HG03103 (cell line): ENCODE data around the gene SYT7.

Source experiments
- ATAC-seq: cut with Tn5 transposase; IDR thresholded peaks from one replicate; pipeline ENCODE4 v1.9.1; 2021; ENCODE audit warnings: low read depth; ENCODE audit not compliant: unreplicated experiment

SYT7 gene

GRCh38 chr11:61586792-61587430 is 6.0 kb upstream of the SYT7 start:
- ATAC-seq, result no peak

GRCh38 chr11:61585115-61585514 is 4.2 kb upstream of the SYT7 start:
- ATAC-seq, result no peak

- ATAC-seq, result no peak
Observed at GRCh38 chr11:61581931-61582330, 1.1 kb upstream of the SYT7 start.

GRCh38 chr11:61580271-61580888 is 496 bp downstream of the SYT7 start:
- no peak for ATAC-seq

- no peak for ATAC-seq
Observed at GRCh38 chr11:61579676-61580270, 1.1 kb downstream of the SYT7 start.

GRCh38 chr11:61578819-61579675 is 1.8 kb downstream of the SYT7 start:
- ATAC-seq, result no peak

GRCh38 chr11:61577383-61578118 is 3.3 kb downstream of the SYT7 start:
- ATAC-seq, result no peak

GRCh38 chr11:61575886-61576861 is 4.7 kb downstream of the SYT7 start:
- ATAC-seq, result no peak

- no peak for ATAC-seq
Observed at GRCh38 chr11:61574611-61575010, 6.3 kb downstream of the SYT7 start.

- ATAC-seq, result no peak
Observed at GRCh38 chr11:61572913-61573312, 8.0 kb downstream of the SYT7 start.

GRCh38 chr11:61571869-61572268 is 9.0 kb downstream of the SYT7 start:
- ATAC-seq, result no peak

GRCh38 chr11:61571337-61571736 is 9.5 kb downstream of the SYT7 start:
- ATAC-seq, result no peak

- no peak for ATAC-seq
Observed at GRCh38 chr11:61569701-61570100, 11.2 kb downstream of the SYT7 start.

- ATAC-seq, result no peak
Observed at GRCh38 chr11:61569018-61569417, 11.9 kb downstream of the SYT7 start.

GRCh38 chr11:61567286-61568061 is 13.4 kb downstream of the SYT7 start:
- no peak for ATAC-seq

GRCh38 chr11:61564936-61565696 is 15.8 kb downstream of the SYT7 start:
- ATAC-seq, result no peak

- ATAC-seq, result no peak
Observed at GRCh38 chr11:61560751-61561150, 20.1 kb downstream of the SYT7 start.

GRCh38 chr11:61556621-61557020 is 24.3 kb downstream of the SYT7 start:
- no peak for ATAC-seq
